ENCODE results near the gene CDC42BPA. TPM values are rescaled to one million over a fixed set of nuclear protein-coding genes. Genes with fewer than 3 reads are reported as not detected.

CDC42BPA gene
- total and polyA plus RNA-seq, 2 of the 8 experiments (the other 6 are each of a cell fraction or from before 2014, with no cell fraction given): 7.1 to 28.5 TPM

GRCh38 chr1:226974544-226975258 lies 343.6 kb downstream of the CDC42BPA start (continued):
- no peak for TF ChIP-seq CBX8 (IDR thresholded peaks at IDR 0.05; ENCODE audit: borderline replicate concordance, low read depth, low read length)
- no peak for TF ChIP-seq BCL11A (IDR thresholded peaks at IDR 0.05; ENCODE audit: low read depth in 2 of 2, low read length in 2 of 2)

Measured in H1 (cell line).